ENCODE measurements around the gene PGBD2. TPM values are rescaled to one million over a fixed set of nuclear protein-coding genes. Genes with fewer than 3 reads are reported as not detected.

Gene PGBD2
- total RNA-seq, 1 experiment from 2014 or later, result 6.5 TPM

GRCh38 chr1:248913933-248914332 lies 7.9 kb downstream of the PGBD2 start:
- TF ChIP-seq FOXJ3 (CRISPR knock-in tag; IDR thresholded peaks at IDR 0.05; ENCODE audit: borderline replicate concordance) (no peak), CREM (CRISPR knock-in tag; IDR thresholded peaks at IDR 0.05) (no peak), ZNF219 (CRISPR knock-in tag; IDR thresholded peaks at IDR 0.05; ENCODE audit: borderline replicate concordance) (no peak), ATF1 (CRISPR knock-in tag; IDR thresholded peaks at IDR 0.05) (no peak), ATF2 (CRISPR knock-in tag; IDR thresholded peaks at IDR 0.05; ENCODE audit: borderline replicate concordance, low read depth) (no peak), SOX15 (CRISPR knock-in tag; IDR thresholded peaks at IDR 0.05) (no peak), ZBTB43 (CRISPR knock-in tag; IDR thresholded peaks at IDR 0.05) (no peak), E2F1 (CRISPR knock-in tag; IDR thresholded peaks at IDR 0.05) (no peak)
- Mint-ChIP-seq H3K36me3 (peaks cover 57% of the 10 kb centered on the region), H3K27me3 (ENCODE audit: low read depth) (no peaks in the 10 kb centered on the region), H3K27ac (no peak overlapping the region), H3K9me3 (peaks cover 7% of the 10 kb centered on the region; the same call in 1 of the 2 replicates), H3K4me1 (no peaks in the 10 kb centered on the region), H3K4me3 (no peak overlapping the region)
- ChIA-PET CTCF (no interaction called here), POLR2A (no interaction called here)
- ATAC-seq (no peak), DNase-seq (ENCODE audit: low spot score) (no peak)

GRCh38 chr1:248914796-248915381 lies 8.9 kb downstream of the PGBD2 start:
- Mint-ChIP-seq H3K4me1 (no peaks in the 10 kb centered on the region), H3K4me3 (no peak overlapping the region), H3K27me3 (ENCODE audit: low read depth) (no peaks in the 10 kb centered on the region), H3K36me3 (peaks cover 64% of the 10 kb centered on the region), H3K27ac (no peak overlapping the region), H3K9me3 (0 out of 2 replicates have a peak, but pooled peaks cover 7% of the 10 kb centered on the region)
- ChIA-PET CTCF (interaction anchor here (1.2 kb wide), 1 partner anchor 57 kb away, joined by 3 read pairs; no protein-coding TSS in a partner anchor), POLR2A (no interaction called here)
- DNase-seq (ENCODE audit: low spot score), result no peak
- no peak for ATAC-seq
- TF ChIP-seq TEAD4 (CRISPR knock-in tag; IDR thresholded peaks at IDR 0.05) (no peak), NFYB (CRISPR knock-in tag; conservative IDR thresholded peaks at IDR 0.05; ENCODE audit: low read depth) (no peak)

- ATAC-seq, result no peak
- Mint-ChIP-seq H3K9me3 (no peaks in the 10 kb centered on the region), H3K36me3 (peaks cover 42% of the 10 kb centered on the region), H3K4me1 (no peaks in the 10 kb centered on the region), H3K4me3 (no peak overlapping the region), H3K27me3 (ENCODE audit: low read depth) (no peaks in the 10 kb centered on the region), H3K27ac (no peak overlapping the region)
- POLR2A ChIA-PET, result no interaction called here
- TF ChIP-seq RELA (CRISPR knock-in tag; IDR thresholded peaks at IDR 0.05; ENCODE audit: borderline replicate concordance), result no peak
- TF ChIP-seq ZBTB43 (CRISPR knock-in tag; IDR thresholded peaks at IDR 0.05), result no peak
- no peak for TF ChIP-seq ZNF423 (CRISPR knock-in tag; IDR thresholded peaks at IDR 0.05)
- no peak for TF ChIP-seq USF1 (CRISPR knock-in tag; IDR thresholded peaks at IDR 0.05)
- TF ChIP-seq CTCF (IDR thresholded peaks at IDR 0.05), result no peak
- no peak for TF ChIP-seq ZNF671 (CRISPR knock-in tag; IDR thresholded peaks at IDR 0.05)
- TF ChIP-seq NR3C1 (CRISPR knock-in tag; conservative IDR thresholded peaks at IDR 0.05; ENCODE audit: low read depth), result no peak
- TF ChIP-seq NR2C2 (CRISPR knock-in tag; IDR thresholded peaks at IDR 0.05), result no peak
- no peak for TF ChIP-seq ATF1 (CRISPR knock-in tag; IDR thresholded peaks at IDR 0.05)
- TF ChIP-seq ZNF121 (CRISPR knock-in tag; IDR thresholded peaks at IDR 0.05), result no peak
- TF ChIP-seq ZMAT4 (CRISPR knock-in tag; IDR thresholded peaks at IDR 0.05), result no peak
- no peak for TF ChIP-seq TCF7 (CRISPR knock-in tag; IDR thresholded peaks at IDR 0.05; ENCODE audit: low read depth)
- TF ChIP-seq ZNF512 (CRISPR knock-in tag; IDR thresholded peaks at IDR 0.05; ENCODE audit: borderline replicate concordance), result no peak
- no peak for TF ChIP-seq ESRRA (CRISPR knock-in tag; IDR thresholded peaks at IDR 0.05; ENCODE audit: borderline replicate concordance)
- no peak for DNase-seq (ENCODE audit: low spot score)
- CTCF ChIA-PET, result no interaction called here
Observed at GRCh38 chr1:248918131-248918530, 12.1 kb downstream of the PGBD2 start.
